ENCODE data around the gene LBX2.
"Not testable (repeated sequence)": the region's sequence is repeated elsewhere in the genome, so short reads cannot be mapped to it uniquely, and the experiment has no call there.

Gene LBX2

GRCh38 chr2:74503506-74504475 lies 4.4 kb upstream of the LBX2 start:
- DNase-seq = no peak

- DNase-seq = no peak
These were observed 3.5 kb upstream of the LBX2 start for GRCh38 chr2:74502720-74503505.

- no peak for DNase-seq
These were observed 2.8 kb upstream of the LBX2 start for GRCh38 chr2:74502147-74502719.

- no peak for DNase-seq
These were observed 2.1 kb upstream of the LBX2 start for GRCh38 chr2:74501335-74502071.

GRCh38 chr2:74500578-74500946 lies 1.2 kb upstream of the LBX2 start:
- no peak for DNase-seq

GRCh38 chr2:74499940-74500577 lies 656 bp upstream of the LBX2 start:
- no peak for DNase-seq

GRCh38 chr2:74498500-74499266 lies 720 bp downstream of the LBX2 start:
- DNase-seq = no peak

- no peak for DNase-seq
These were observed 1.5 kb downstream of the LBX2 start for GRCh38 chr2:74497777-74498499.

- no peak for DNase-seq
These were observed 2.2 kb downstream of the LBX2 start for GRCh38 chr2:74496997-74497776.

GRCh38 chr2:74495440-74495839 lies 4.0 kb downstream of the LBX2 start:
- DNase-seq = no peak

GRCh38 chr2:74493546-74493945 lies 5.9 kb downstream of the LBX2 start:
- no peak for DNase-seq

GRCh38 chr2:74491648-74492544 lies 7.5 kb downstream of the LBX2 start:
- no peak for DNase-seq

GRCh38 chr2:74489906-74490305 lies 9.5 kb downstream of the LBX2 start:
- DNase-seq = no peak

GRCh38 chr2:74488643-74489481 lies 10.5 kb downstream of the LBX2 start:
- no peak for DNase-seq

GRCh38 chr2:74486141-74486540 lies 13.3 kb downstream of the LBX2 start:
- no peak for DNase-seq

GRCh38 chr2:74483675-74484164 lies 15.7 kb downstream of the LBX2 start:
- not testable (repeated sequence) for DNase-seq

GRCh38 chr2:74482801-74483674 lies 16.4 kb downstream of the LBX2 start, which contains the start of the genes CCDC142 and TTC31:
Gene CCDC142, minus strand, starts transcription at chr2:74482998. Its CDS starts 161 bp downstream, at chr2:74482837.
Gene TTC31, plus strand, starts transcription at chr2:74483081. Its CDS starts 15 bp downstream, at chr2:74483096.
- DNase-seq = peak; percentile 95
